Measurements from ENCODE around the gene TNFRSF4. TPM values are rescaled to one million over a fixed set of nuclear protein-coding genes. Genes with fewer than 3 reads are reported as not detected.

Gene TNFRSF4
- total RNA-seq, 1 donor from 2014 or later: 58.5 TPM

Other genes with a start within 250 kb of the TNFRSF4 start
- gene PLEKHN1, start 247.7 kb downstream of the TNFRSF4 start, total RNA-seq: 1.4 and 2.0 TPM in 2 replicates
- gene PERM1, start 232.1 kb downstream of the TNFRSF4 start, total RNA-seq: not detected in 2 replicates
- 90.3 and 219 TPM in 2 replicates for gene HES4, start 214.1 kb downstream of the TNFRSF4 start, total RNA-seq
- gene ISG15, start 200.7 kb downstream of the TNFRSF4 start, total RNA-seq: 196 and 518 TPM in 2 replicates
- 306 and 382 TPM in 2 replicates for gene AGRN, start 194.0 kb downstream of the TNFRSF4 start, total RNA-seq
- gene RNF223, start 139.8 kb downstream of the TNFRSF4 start, total RNA-seq: not detected in 2 replicates
- 13.5 and 32.1 TPM in 2 replicates for gene C1orf159, start 98.1 kb downstream of the TNFRSF4 start, total RNA-seq
- gene TTLL10, start 40.3 kb downstream of the TNFRSF4 start, total RNA-seq: not detected in 2 replicates
- gene TNFRSF18, start 7.6 kb downstream of the TNFRSF4 start, total RNA-seq: 0.58 TPM in 1 of 2 replicates, not detected in the other
- gene SDF4, start 17.8 kb upstream of the TNFRSF4 start, total RNA-seq: 272 and 308 TPM in 2 replicates
- 47.9 and 63.4 TPM in 2 replicates for gene B3GALT6, start 18.1 kb upstream of the TNFRSF4 start, total RNA-seq
- gene C1QTNF12, start 32.6 kb upstream of the TNFRSF4 start, total RNA-seq: 0.76 and 1.7 TPM in 2 replicates
- gene UBE2J2, start 59.7 kb upstream of the TNFRSF4 start, total RNA-seq: 44.4 and 80.3 TPM in 2 replicates
- 0.34 and 1.4 TPM in 2 replicates for gene SCNN1D, start 66.3 kb upstream of the TNFRSF4 start, total RNA-seq
- 33.6 and 62.4 TPM in 2 replicates for gene ACAP3, start 93.8 kb upstream of the TNFRSF4 start, total RNA-seq
- 32.1 and 36.2 TPM in 2 replicates for gene PUSL1, start 94.4 kb upstream of the TNFRSF4 start, total RNA-seq
- gene INTS11, start 110.5 kb upstream of the TNFRSF4 start, total RNA-seq: 104 and 110 TPM in 2 replicates
- gene CPTP, start 110.6 kb upstream of the TNFRSF4 start, total RNA-seq: 46.5 and 56.5 TPM in 2 replicates
- 0.35 TPM in 1 of 2 replicates, not detected in the other for gene TAS1R3, start 117.1 kb upstream of the TNFRSF4 start, total RNA-seq
- 56.5 and 56.9 TPM in 2 replicates for gene DVL1, start 135.3 kb upstream of the TNFRSF4 start, total RNA-seq
- gene MXRA8, start 144.4 kb upstream of the TNFRSF4 start, total RNA-seq: 25.8 and 39.1 TPM in 2 replicates
- gene AURKAIP1, start 161.1 kb upstream of the TNFRSF4 start, total RNA-seq: 145 and 181 TPM in 2 replicates
- gene CCNL2, start 185.2 kb upstream of the TNFRSF4 start, total RNA-seq: 111 and 189 TPM in 2 replicates
- 125 and 128 TPM in 2 replicates for gene MRPL20, start 193.1 kb upstream of the TNFRSF4 start, total RNA-seq
- 0.34 TPM in 1 of 2 replicates, not detected in the other for gene ANKRD65, start 207.1 kb upstream of the TNFRSF4 start, total RNA-seq
- gene VWA1, start 221.5 kb upstream of the TNFRSF4 start, total RNA-seq: 21.4 and 34.8 TPM in 2 replicates
- gene ATAD3C, start 235.5 kb upstream of the TNFRSF4 start, total RNA-seq: not detected in 2 replicates